ENCODE results near the gene PRRX1.

Gene PRRX1

GRCh38 chr1:170732252-170732588 is 68.3 kb downstream of the PRRX1 start:
- Histone ChIP-seq H3K9me2 (replicated peaks; ENCODE audit: insufficient read depth, low read length) (no peaks in the 10 kb centered on the region), H3F3A (ENCODE audit: insufficient read depth, low read length) (no peaks in the 10 kb centered on the region), H3K4me3 (ENCODE audit: low read length) (no peak overlapping the region), H3K9me3 (replicated peaks; ENCODE audit: insufficient read depth, low read length) (no peaks in the 10 kb centered on the region), H3K79me2 (ENCODE audit: low read length) (no peaks in the 10 kb centered on the region), H3K4me1 (ENCODE audit: low read length) (no peaks in the 10 kb centered on the region), H4K20me1 (ENCODE audit: insufficient read depth, low read length) (no peaks in the 10 kb centered on the region), H3K27ac (ENCODE audit: low read length) (no peak overlapping the region), H3K9ac (ENCODE audit: low read length) (no peak overlapping the region), H3K36me3 (replicated peaks; ENCODE audit: insufficient read depth, low read length) (no peaks in the 10 kb centered on the region), H3K4me2 (ENCODE audit: low read depth, low read length) (no peak overlapping the region), H2AFZ (ENCODE audit: low read length) (no peak overlapping the region), H3K27me3 (replicated peaks; ENCODE audit: insufficient read depth, low read length) (no peaks in the 10 kb centered on the region)
- DNase-seq = no peak
- TF ChIP-seq EZH2 (optimal IDR thresholded peaks at IDR 0.05; ENCODE audit: low read depth, low read length) (no peak), CTCF (IDR thresholded peaks at IDR 0.05; ENCODE audit: low read length) (no peak), EZH2phosphoT487 (IDR thresholded peaks at IDR 0.05; ENCODE audit: low read length) (no peak)

- Histone ChIP-seq H2AFZ (ENCODE audit: low read length) (no peak overlapping the region), H3K9me2 (replicated peaks; ENCODE audit: insufficient read depth, low read length) (no peaks in the 10 kb centered on the region), H3K4me3 (ENCODE audit: low read length) (no peak overlapping the region), H3K9me3 (replicated peaks; ENCODE audit: insufficient read depth, low read length) (no peaks in the 10 kb centered on the region), H4K20me1 (ENCODE audit: insufficient read depth, low read length) (no peaks in the 10 kb centered on the region), H3K9ac (ENCODE audit: low read length) (no peak overlapping the region), H3K79me2 (ENCODE audit: low read length) (no peaks in the 10 kb centered on the region), H3K27ac (ENCODE audit: low read length) (no peak overlapping the region), H3K4me2 (ENCODE audit: low read depth, low read length) (no peak overlapping the region), H3K27me3 (replicated peaks; ENCODE audit: insufficient read depth, low read length) (no peaks in the 10 kb centered on the region), H3K4me1 (ENCODE audit: low read length) (no peaks in the 10 kb centered on the region), H3K36me3 (replicated peaks; ENCODE audit: insufficient read depth, low read length) (no peaks in the 10 kb centered on the region), H3F3A (ENCODE audit: insufficient read depth, low read length) (no peaks in the 10 kb centered on the region)
- DNase-seq = no peak
- TF ChIP-seq EZH2phosphoT487 (IDR thresholded peaks at IDR 0.05; ENCODE audit: low read length) (no peak), CTCF (IDR thresholded peaks at IDR 0.05; ENCODE audit: low read length) (no peak), EZH2 (optimal IDR thresholded peaks at IDR 0.05; ENCODE audit: low read depth, low read length) (no peak)
These were observed 70.7 kb downstream of the PRRX1 start for GRCh38 chr1:170734412-170735175.

GRCh38 chr1:170735366-170736263 is 71.7 kb downstream of the PRRX1 start:
- TF ChIP-seq CTCF (IDR thresholded peaks at IDR 0.05; ENCODE audit: low read length) (no peak), EZH2phosphoT487 (IDR thresholded peaks at IDR 0.05; ENCODE audit: low read length) (no peak), EZH2 (optimal IDR thresholded peaks at IDR 0.05; ENCODE audit: low read depth, low read length) (no peak)
- H3K4me3 ChIP-seq (ENCODE audit: low read length) = no peak overlapping the region
- H3K4me1 ChIP-seq (ENCODE audit: low read length) = no peaks in the 10 kb centered on the region
- no peaks in the 10 kb centered on the region for H3K36me3 ChIP-seq (replicated peaks; ENCODE audit: insufficient read depth, low read length)
- no peak overlapping the region for H2AFZ ChIP-seq (ENCODE audit: low read length)
- no peak overlapping the region for H3K4me2 ChIP-seq (ENCODE audit: low read depth, low read length)
- no peaks in the 10 kb centered on the region for H3F3A ChIP-seq (ENCODE audit: insufficient read depth, low read length)
- no peak for DNase-seq
- H3K27ac ChIP-seq (ENCODE audit: low read length) = no peak overlapping the region
- H4K20me1 ChIP-seq (ENCODE audit: insufficient read depth, low read length) = no peaks in the 10 kb centered on the region
- no peak overlapping the region for H3K9ac ChIP-seq (ENCODE audit: low read length)
- H3K9me2 ChIP-seq (replicated peaks; ENCODE audit: insufficient read depth, low read length) = no peaks in the 10 kb centered on the region
- H3K9me3 ChIP-seq (replicated peaks; ENCODE audit: insufficient read depth, low read length) = no peaks in the 10 kb centered on the region
- H3K27me3 ChIP-seq (replicated peaks; ENCODE audit: insufficient read depth, low read length) = no peaks in the 10 kb centered on the region
- no peaks in the 10 kb centered on the region for H3K79me2 ChIP-seq (ENCODE audit: low read length)

Data from MM.1S (cell line).